HL-60 (cell line): ENCODE results near the gene SYNPO2.

Experiments
- GABPA ChIP-seq: IDR thresholded peaks from 2 replicates; pipeline ENCODE4 v1.6.1; 2012; ENCODE audit warnings: low read depth
- POLR2AphosphoS5 ChIP-seq: IDR thresholded peaks from 2 replicates; pipeline ENCODE4 v1.6.1; 2012; ENCODE audit warnings: low read depth
- TF ChIP-seq, protein P1 (sequence below): IDR thresholded peaks from one replicate; pipeline ENCODE4 v1.5.1; 2011; ENCODE audit warnings: low read length, control low read depth, inconsistent platforms; ENCODE audit not compliant: insufficient read depth
- TF ChIP-seq, protein P2 (sequence below): IDR thresholded peaks from 2 replicates; pipeline ENCODE4 v1.6.1; 2012; ENCODE audit warnings: low read depth; ENCODE audit not compliant: insufficient replicate concordance

DNA sequence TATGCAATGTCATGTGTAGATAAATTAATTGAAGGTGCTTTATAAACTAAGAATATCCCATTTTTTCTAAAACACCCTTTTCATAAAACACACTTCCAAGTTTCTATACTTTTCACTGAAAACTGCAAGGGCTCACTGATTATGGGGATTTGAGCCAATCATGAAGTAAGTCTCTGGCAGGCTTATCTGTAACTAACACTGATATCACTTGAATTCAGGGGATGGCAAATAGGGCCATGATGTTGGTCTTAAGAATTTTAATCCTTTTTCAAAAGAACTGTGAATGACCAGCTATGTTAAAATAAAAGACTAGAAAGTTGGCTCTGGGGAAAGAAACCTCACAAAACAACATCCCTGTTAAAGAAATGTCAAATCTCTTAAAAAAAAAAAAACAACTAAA lies 39.8 kb upstream of the SYNPO2 start:
- TF ChIP-seq, protein P1, sequence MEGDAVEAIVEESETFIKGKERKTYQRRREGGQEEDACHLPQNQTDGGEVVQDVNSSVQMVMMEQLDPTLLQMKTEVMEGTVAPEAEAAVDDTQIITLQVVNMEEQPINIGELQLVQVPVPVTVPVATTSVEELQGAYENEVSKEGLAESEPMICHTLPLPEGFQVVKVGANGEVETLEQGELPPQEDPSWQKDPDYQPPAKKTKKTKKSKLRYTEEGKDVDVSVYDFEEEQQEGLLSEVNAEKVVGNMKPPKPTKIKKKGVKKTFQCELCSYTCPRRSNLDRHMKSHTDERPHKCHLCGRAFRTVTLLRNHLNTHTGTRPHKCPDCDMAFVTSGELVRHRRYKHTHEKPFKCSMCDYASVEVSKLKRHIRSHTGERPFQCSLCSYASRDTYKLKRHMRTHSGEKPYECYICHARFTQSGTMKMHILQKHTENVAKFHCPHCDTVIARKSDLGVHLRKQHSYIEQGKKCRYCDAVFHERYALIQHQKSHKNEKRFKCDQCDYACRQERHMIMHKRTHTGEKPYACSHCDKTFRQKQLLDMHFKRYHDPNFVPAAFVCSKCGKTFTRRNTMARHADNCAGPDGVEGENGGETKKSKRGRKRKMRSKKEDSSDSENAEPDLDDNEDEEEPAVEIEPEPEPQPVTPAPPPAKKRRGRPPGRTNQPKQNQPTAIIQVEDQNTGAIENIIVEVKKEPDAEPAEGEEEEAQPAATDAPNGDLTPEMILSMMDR = no peak
- TF ChIP-seq POLR2AphosphoS5 = no peak
- no peak for TF ChIP-seq GABPA
- TF ChIP-seq, protein P2, sequence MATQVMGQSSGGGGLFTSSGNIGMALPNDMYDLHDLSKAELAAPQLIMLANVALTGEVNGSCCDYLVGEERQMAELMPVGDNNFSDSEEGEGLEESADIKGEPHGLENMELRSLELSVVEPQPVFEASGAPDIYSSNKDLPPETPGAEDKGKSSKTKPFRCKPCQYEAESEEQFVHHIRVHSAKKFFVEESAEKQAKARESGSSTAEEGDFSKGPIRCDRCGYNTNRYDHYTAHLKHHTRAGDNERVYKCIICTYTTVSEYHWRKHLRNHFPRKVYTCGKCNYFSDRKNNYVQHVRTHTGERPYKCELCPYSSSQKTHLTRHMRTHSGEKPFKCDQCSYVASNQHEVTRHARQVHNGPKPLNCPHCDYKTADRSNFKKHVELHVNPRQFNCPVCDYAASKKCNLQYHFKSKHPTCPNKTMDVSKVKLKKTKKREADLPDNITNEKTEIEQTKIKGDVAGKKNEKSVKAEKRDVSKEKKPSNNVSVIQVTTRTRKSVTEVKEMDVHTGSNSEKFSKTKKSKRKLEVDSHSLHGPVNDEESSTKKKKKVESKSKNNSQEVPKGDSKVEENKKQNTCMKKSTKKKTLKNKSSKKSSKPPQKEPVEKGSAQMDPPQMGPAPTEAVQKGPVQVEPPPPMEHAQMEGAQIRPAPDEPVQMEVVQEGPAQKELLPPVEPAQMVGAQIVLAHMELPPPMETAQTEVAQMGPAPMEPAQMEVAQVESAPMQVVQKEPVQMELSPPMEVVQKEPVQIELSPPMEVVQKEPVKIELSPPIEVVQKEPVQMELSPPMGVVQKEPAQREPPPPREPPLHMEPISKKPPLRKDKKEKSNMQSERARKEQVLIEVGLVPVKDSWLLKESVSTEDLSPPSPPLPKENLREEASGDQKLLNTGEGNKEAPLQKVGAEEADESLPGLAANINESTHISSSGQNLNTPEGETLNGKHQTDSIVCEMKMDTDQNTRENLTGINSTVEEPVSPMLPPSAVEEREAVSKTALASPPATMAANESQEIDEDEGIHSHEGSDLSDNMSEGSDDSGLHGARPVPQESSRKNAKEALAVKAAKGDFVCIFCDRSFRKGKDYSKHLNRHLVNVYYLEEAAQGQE = no peak
